ENCODE measurements around the gene CNTNAP5.

Gene CNTNAP5

DNA sequence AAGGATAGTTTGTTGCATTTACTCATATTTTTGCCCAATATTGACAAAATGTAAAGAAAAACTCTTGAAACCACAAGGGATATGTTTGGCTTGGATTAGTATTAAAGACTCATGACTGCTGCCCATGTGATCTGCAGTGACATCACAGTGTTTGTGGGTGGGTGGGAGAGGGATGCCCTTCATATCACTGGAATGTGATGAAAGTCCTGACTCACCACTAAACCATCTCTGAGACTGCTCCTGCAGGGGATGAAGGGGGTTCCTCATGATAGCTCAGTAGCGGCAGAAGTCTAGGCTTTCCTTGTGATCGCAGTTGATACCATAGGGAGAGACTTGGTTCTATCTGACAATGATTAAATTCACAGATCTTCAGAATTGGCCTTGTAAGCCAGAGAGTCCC is 451.2 kb downstream of the CNTNAP5 start:
- no peak for ATAC-seq
- TF ChIP-seq ZNF70 (CRISPR knock-in tag; IDR thresholded peaks at IDR 0.05) = no peak
- TF ChIP-seq, protein P1, sequence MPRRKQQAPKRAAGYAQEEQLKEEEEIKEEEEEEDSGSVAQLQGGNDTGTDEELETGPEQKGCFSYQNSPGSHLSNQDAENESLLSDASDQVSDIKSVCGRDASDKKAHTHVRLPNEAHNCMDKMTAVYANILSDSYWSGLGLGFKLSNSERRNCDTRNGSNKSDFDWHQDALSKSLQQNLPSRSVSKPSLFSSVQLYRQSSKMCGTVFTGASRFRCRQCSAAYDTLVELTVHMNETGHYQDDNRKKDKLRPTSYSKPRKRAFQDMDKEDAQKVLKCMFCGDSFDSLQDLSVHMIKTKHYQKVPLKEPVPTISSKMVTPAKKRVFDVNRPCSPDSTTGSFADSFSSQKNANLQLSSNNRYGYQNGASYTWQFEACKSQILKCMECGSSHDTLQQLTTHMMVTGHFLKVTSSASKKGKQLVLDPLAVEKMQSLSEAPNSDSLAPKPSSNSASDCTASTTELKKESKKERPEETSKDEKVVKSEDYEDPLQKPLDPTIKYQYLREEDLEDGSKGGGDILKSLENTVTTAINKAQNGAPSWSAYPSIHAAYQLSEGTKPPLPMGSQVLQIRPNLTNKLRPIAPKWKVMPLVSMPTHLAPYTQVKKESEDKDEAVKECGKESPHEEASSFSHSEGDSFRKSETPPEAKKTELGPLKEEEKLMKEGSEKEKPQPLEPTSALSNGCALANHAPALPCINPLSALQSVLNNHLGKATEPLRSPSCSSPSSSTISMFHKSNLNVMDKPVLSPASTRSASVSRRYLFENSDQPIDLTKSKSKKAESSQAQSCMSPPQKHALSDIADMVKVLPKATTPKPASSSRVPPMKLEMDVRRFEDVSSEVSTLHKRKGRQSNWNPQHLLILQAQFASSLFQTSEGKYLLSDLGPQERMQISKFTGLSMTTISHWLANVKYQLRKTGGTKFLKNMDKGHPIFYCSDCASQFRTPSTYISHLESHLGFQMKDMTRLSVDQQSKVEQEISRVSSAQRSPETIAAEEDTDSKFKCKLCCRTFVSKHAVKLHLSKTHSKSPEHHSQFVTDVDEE (CRISPR knock-in tag; IDR thresholded peaks at IDR 0.05) = no peak

DNA sequence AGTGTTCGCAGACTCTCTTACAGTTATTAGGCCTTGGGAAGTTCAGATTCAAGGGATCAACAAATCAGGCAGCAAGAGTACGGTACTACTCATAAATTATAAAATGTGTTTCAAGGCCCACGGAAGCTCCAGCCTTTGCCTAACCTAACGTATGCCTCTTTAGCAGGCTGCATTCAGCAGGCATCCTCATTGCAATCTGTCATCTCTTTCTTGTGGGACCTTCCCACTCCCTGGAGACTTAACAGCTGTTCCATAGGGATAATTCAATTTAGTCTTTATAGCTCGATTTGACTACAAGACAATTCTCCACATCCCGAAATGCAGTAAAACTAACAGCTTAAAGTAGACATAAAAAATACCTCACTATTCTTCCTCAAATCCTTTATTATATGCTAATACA is 453.7 kb downstream of the CNTNAP5 start:
- TF ChIP-seq BACH2 (CRISPR knock-in tag; IDR thresholded peaks at IDR 0.05; ENCODE audit: borderline replicate concordance) = no peak
- TF ChIP-seq PPARA (CRISPR knock-in tag; IDR thresholded peaks at IDR 0.05; ENCODE audit: borderline replicate concordance) = no peak
- TF ChIP-seq, protein P1 (CRISPR knock-in tag; IDR thresholded peaks at IDR 0.05) = no peak
- no peak for TF ChIP-seq OSR1 (CRISPR knock-in tag; IDR thresholded peaks at IDR 0.05)
- TF ChIP-seq, protein P2, sequence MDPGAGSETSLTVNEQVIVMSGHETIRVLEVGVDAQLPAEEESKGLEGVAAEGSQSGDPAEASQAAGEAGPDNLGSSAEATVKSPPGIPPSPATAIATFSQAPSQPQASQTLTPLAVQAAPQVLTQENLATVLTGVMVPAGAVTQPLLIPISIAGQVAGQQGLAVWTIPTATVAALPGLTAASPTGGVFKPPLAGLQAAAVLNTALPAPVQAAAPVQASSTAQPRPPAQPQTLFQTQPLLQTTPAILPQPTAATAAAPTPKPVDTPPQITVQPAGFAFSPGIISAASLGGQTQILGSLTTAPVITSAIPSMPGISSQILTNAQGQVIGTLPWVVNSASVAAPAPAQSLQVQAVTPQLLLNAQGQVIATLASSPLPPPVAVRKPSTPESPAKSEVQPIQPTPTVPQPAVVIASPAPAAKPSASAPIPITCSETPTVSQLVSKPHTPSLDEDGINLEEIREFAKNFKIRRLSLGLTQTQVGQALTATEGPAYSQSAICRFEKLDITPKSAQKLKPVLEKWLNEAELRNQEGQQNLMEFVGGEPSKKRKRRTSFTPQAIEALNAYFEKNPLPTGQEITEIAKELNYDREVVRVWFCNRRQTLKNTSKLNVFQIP (CRISPR knock-in tag; IDR thresholded peaks at IDR 0.05; ENCODE audit: borderline replicate concordance, low read depth) = no peak
- TF ChIP-seq GLIS3 (CRISPR knock-in tag; IDR thresholded peaks at IDR 0.05) = no peak
- TF ChIP-seq, protein P3, sequence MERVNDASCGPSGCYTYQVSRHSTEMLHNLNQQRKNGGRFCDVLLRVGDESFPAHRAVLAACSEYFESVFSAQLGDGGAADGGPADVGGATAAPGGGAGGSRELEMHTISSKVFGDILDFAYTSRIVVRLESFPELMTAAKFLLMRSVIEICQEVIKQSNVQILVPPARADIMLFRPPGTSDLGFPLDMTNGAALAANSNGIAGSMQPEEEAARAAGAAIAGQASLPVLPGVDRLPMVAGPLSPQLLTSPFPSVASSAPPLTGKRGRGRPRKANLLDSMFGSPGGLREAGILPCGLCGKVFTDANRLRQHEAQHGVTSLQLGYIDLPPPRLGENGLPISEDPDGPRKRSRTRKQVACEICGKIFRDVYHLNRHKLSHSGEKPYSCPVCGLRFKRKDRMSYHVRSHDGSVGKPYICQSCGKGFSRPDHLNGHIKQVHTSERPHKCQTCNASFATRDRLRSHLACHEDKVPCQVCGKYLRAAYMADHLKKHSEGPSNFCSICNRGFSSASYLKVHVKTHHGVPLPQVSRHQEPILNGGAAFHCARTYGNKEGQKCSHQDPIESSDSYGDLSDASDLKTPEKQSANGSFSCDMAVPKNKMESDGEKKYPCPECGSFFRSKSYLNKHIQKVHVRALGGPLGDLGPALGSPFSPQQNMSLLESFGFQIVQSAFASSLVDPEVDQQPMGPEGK (CRISPR knock-in tag; IDR thresholded peaks at IDR 0.05; ENCODE audit: borderline replicate concordance) = no peak
- TF ChIP-seq RARB (CRISPR knock-in tag; IDR thresholded peaks at IDR 0.05) = no peak
- TF ChIP-seq, protein P4, sequence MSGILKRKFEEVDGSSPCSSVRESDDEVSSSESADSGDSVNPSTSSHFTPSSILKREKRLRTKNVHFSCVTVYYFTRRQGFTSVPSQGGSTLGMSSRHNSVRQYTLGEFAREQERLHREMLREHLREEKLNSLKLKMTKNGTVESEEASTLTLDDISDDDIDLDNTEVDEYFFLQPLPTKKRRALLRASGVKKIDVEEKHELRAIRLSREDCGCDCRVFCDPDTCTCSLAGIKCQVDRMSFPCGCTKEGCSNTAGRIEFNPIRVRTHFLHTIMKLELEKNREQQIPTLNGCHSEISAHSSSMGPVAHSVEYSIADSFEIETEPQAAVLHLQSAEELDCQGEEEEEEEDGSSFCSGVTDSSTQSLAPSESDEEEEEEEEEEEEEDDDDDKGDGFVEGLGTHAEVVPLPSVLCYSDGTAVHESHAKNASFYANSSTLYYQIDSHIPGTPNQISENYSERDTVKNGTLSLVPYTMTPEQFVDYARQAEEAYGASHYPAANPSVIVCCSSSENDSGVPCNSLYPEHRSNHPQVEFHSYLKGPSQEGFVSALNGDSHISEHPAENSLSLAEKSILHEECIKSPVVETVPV (CRISPR knock-in tag; IDR thresholded peaks at IDR 0.05) = no peak
- TF ChIP-seq TCF4 (CRISPR knock-in tag; IDR thresholded peaks at IDR 0.05; ENCODE audit: borderline replicate concordance) = no peak
- TF ChIP-seq ZFP3 (CRISPR knock-in tag; IDR thresholded peaks at IDR 0.05) = no peak
- no peak for TF ChIP-seq CSDC2 (CRISPR knock-in tag; IDR thresholded peaks at IDR 0.05)
- ATAC-seq = no peak

DNA sequence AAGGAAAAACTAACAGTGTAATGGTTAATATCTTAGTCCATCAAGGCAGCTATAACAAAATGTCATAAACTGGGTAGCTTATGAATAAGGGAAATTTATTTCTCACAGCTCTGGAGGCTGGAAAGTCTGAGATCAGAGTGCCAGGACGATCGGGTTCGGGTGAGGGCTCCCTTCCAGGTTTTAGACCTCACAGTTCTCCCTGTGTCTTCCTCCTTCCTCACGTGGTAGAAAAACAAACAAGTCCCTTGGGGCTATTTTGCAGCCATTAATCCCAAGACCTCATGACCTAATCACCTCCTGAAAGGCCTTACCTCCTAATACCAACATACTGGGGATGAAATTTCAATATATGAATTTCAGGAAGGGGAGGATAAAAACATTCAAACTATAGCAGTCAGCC is 455.9 kb downstream of the CNTNAP5 start:
- no peak for ATAC-seq
- TF ChIP-seq BACH2 (CRISPR knock-in tag; IDR thresholded peaks at IDR 0.05; ENCODE audit: borderline replicate concordance) (no peak), ISL1 (CRISPR knock-in tag; IDR thresholded peaks at IDR 0.05) (no peak), RARB (CRISPR knock-in tag; IDR thresholded peaks at IDR 0.05) (no peak), TCF4 (CRISPR knock-in tag; IDR thresholded peaks at IDR 0.05; ENCODE audit: borderline replicate concordance) (no peak), ZNF70 (CRISPR knock-in tag; IDR thresholded peaks at IDR 0.05) (no peak), GLIS3 (CRISPR knock-in tag; IDR thresholded peaks at IDR 0.05) (no peak), PPARA (CRISPR knock-in tag; IDR thresholded peaks at IDR 0.05; ENCODE audit: borderline replicate concordance) (no peak), ZNF8 (CRISPR knock-in tag; IDR thresholded peaks at IDR 0.05) (no peak), ARNTL (CRISPR knock-in tag; IDR thresholded peaks at IDR 0.05; ENCODE audit: borderline replicate concordance, low read depth) (no peak)
- TF ChIP-seq, protein P5, sequence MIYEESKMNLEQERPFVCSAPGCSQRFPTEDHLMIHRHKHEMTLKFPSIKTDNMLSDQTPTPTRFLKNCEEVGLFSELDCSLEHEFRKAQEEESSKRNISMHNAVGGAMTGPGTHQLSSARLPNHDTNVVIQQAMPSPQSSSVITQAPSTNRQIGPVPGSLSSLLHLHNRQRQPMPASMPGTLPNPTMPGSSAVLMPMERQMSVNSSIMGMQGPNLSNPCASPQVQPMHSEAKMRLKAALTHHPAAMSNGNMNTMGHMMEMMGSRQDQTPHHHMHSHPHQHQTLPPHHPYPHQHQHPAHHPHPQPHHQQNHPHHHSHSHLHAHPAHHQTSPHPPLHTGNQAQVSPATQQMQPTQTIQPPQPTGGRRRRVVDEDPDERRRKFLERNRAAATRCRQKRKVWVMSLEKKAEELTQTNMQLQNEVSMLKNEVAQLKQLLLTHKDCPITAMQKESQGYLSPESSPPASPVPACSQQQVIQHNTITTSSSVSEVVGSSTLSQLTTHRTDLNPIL (CRISPR knock-in tag; IDR thresholded peaks at IDR 0.05; ENCODE audit: low read depth) = no peak
- TF ChIP-seq, protein P4 (CRISPR knock-in tag; IDR thresholded peaks at IDR 0.05) = no peak

Data from SK-N-SH treated with all-trans-retinoic acid at 6 μM for 48 hours (cell line).